ENCODE measurements around the gene UGCG. TPM values are rescaled to one million over a fixed set of nuclear protein-coding genes. Genes with fewer than 3 reads are reported as not detected.

UGCG gene
- total and polyA plus RNA-seq, 10 of the 15 experiments (the other 5 are each of a cell fraction or from before 2014, with no cell fraction given), result 21.7 to 96.6 (median 48.9) TPM

- ATAC-seq (no peak), FAIRE-seq (no peak), DNase-seq (ENCODE audit: low read depth, low spot score) (no peak)
- Histone ChIP-seq H3K4me3 (no peak overlapping the region), H3K27ac (ENCODE audit: control insufficient read depth, insufficient read depth) (no peak overlapping the region), H3K9me3 (replicated peaks; ENCODE audit: control insufficient read depth, insufficient read depth, low read length) (no peaks in the 10 kb centered on the region), H3K9ac (ENCODE audit: control insufficient read depth, insufficient read depth, low read length) (no peak overlapping the region; the same call in 1 of the 2 replicates), H3K27me3 (replicated peaks in 1 of 2; ENCODE audit: control insufficient read depth in 2 of 2, insufficient read depth in 2 of 2, low read length in 1 of 2) (no peaks in the 10 kb centered on the region), H3K4me1 (ENCODE audit: control insufficient read depth, insufficient read depth, low read length) (peaks cover 13% of the 10 kb centered on the region; the same call in 1 of the 2 replicates), H2AFZ (ENCODE audit: control insufficient read depth, low read depth, low read length) (no peak overlapping the region), H4K20me1 (ENCODE audit: control insufficient read depth, insufficient read depth) (no peaks in the 10 kb centered on the region), H3K4me2 (ENCODE audit: control insufficient read depth, insufficient read depth) (no peak overlapping the region), H3K79me2 (ENCODE audit: control insufficient read depth, insufficient read depth, low read length) (peaks cover 47% of the 10 kb centered on the region), H3K36me3 (ENCODE audit: control insufficient read depth in 2 of 2, insufficient read depth in 2 of 2, low read length in 1 of 2) (peaks cover 5 to 34% of the 10 kb centered on the region in 2 experiments; a peak in 3 of 4 replicates)
- CTCF ChIA-PET, result interaction anchor here (0.8 to 3.1 kb wide), 5 partner anchors 10 to 150 kb away, joined by 3 to 25 read pairs (median 3); no protein-coding TSS in a partner anchor
- POLR2A ChIA-PET, result interaction anchor here (0.6 to 2.6 kb wide), 7 partner anchors 10 to 103 kb away, joined by 3 to 11 read pairs (median 6); no protein-coding TSS in a partner anchor
- intact Hi-C loops (cut with micrococcal nuclease; ENCODE audit: unreplicated experiment) (no loop called here), in situ Hi-C loops (cut with MboI) (no loop called here)
- RAD21 ChIA-PET (ENCODE audit: unreplicated experiment), result interaction anchor here (0.6 to 4.1 kb wide), 8 partner anchors 10 to 149 kb away, joined by 3 to 20 read pairs (median 8); no protein-coding TSS in a partner anchor
- SMC1A ChIA-PET (ENCODE audit: uncharacterized antibody, unreplicated experiment), result interaction anchor here (0.6 to 5.2 kb wide), 15 partner anchors 10 to 313 kb away, joined by 3 to 46 read pairs (median 7); no protein-coding TSS in a partner anchor
- BruUV-seq (replicated peaks), result no TSS peak
- WGBS (ENCODE audit: insufficient coverage, insufficient replicate concordance, low lambda C conversion rate, missing lambda C conversion rate), result 86% methylated on average over 7 of the region's 7 CpGs
- no peak for TF ChIP-seq BCL11A (IDR thresholded peaks at IDR 0.05; ENCODE audit: low read depth, low read length)
- no peak for TF ChIP-seq BACH1 (IDR thresholded peaks at IDR 0.05; ENCODE audit: borderline replicate concordance)
- TF ChIP-seq EED (IDR thresholded peaks at IDR 0.05; ENCODE audit: low read depth), result no peak
- TF ChIP-seq HDAC6 (IDR thresholded peaks at IDR 0.05; ENCODE audit: unreplicated experiment), result no peak
- TF ChIP-seq RBBP5 (conservative IDR thresholded peaks at IDR 0.05), result no peak
- TF ChIP-seq PKNOX1 (IDR thresholded peaks at IDR 0.05), result no peak
- TF ChIP-seq ZNF274 (IDR thresholded peaks at IDR 0.05; ENCODE audit: insufficient read depth, insufficient read length), result no peak
- TF ChIP-seq IRF3 (IDR thresholded peaks at IDR 0.05), result no peak
- TF ChIP-seq PAX5 (IDR thresholded peaks at IDR 0.05; ENCODE audit: borderline replicate concordance, low read depth, low read length), result no peak
- TF ChIP-seq NFYA (IDR thresholded peaks at IDR 0.05; ENCODE audit: borderline replicate concordance, low read depth, low read length), result no peak
- no peak for TF ChIP-seq TARDBP (IDR thresholded peaks at IDR 0.05; ENCODE audit: borderline replicate concordance)
- no peak for TF ChIP-seq IRF4 (IDR thresholded peaks at IDR 0.05; ENCODE audit: low read depth, low read length)
- no peak for TF ChIP-seq POLR2AphosphoS2 (IDR thresholded peaks at IDR 0.05; ENCODE audit: low read depth, low read length)
- TF ChIP-seq NFIC (IDR thresholded peaks at IDR 0.05; ENCODE audit: low read depth, low read length), result no peak
- TF ChIP-seq NFYB (IDR thresholded peaks at IDR 0.05; ENCODE audit: insufficient read depth, low read depth, low read length), result no peak
- no peak for TF ChIP-seq CEBPZ (IDR thresholded peaks at IDR 0.05; ENCODE audit: low read depth, low read length)
- no peak for TF ChIP-seq TCF3 (IDR thresholded peaks at IDR 0.05; ENCODE audit: borderline replicate concordance, insufficient read depth, low read depth, low read length)
These were observed 28.6 kb downstream of the UGCG start for GRCh38 chr9:111925017-111925770.

Measured in GM12878 (cell line).